ENCODE data around the gene USP50. TPM values are rescaled to one million over a fixed set of nuclear protein-coding genes. Genes with fewer than 3 reads are reported as not detected.

USP50 gene
- total and polyA plus RNA-seq, 2 of the 13 experiments (the other 11 are each of a cell fraction or from before 2014, with no cell fraction given), result 0.86 TPM; not detected in 1

DNA sequence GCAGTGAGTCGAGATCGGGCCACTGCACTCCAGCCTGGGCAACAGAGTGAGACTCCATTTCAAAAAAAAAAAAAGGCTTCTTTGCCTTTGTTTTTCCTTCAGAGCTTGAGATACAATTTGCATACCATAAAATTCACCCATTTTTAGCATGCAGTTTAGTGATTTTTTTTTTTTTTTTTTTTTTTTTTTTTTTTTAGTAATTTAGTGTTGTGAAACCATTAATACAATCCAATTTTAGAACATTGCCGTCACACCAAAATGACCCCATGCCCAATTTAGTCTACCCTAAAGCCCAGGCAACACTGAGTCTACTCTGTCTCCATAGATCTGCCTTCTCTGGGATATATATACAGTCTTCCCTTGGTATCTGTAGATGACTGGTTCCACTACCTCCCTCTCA, 61.1 kb downstream of the USP50 start:
- TF ChIP-seq ZNF572 (CRISPR knock-in tag; IDR thresholded peaks at IDR 0.05) (no peak), ZNF224 (CRISPR knock-in tag; IDR thresholded peaks at IDR 0.05) (no peak), ZFP36L1 (CRISPR knock-in tag; IDR thresholded peaks at IDR 0.05) (no peak), ZNF891 (CRISPR knock-in tag; IDR thresholded peaks at IDR 0.05) (no peak), RFX3 (CRISPR knock-in tag; IDR thresholded peaks at IDR 0.05) (no peak), DNMT3B (CRISPR knock-in tag; conservative IDR thresholded peaks at IDR 0.05) (no peak), PCBP1 (IDR thresholded peaks at IDR 0.05; ENCODE audit: borderline replicate concordance, low read depth, low read length) (no peak), NR2F1 (CRISPR knock-in tag; IDR thresholded peaks at IDR 0.05) (no peak)
- TF ChIP-seq, protein P1, sequence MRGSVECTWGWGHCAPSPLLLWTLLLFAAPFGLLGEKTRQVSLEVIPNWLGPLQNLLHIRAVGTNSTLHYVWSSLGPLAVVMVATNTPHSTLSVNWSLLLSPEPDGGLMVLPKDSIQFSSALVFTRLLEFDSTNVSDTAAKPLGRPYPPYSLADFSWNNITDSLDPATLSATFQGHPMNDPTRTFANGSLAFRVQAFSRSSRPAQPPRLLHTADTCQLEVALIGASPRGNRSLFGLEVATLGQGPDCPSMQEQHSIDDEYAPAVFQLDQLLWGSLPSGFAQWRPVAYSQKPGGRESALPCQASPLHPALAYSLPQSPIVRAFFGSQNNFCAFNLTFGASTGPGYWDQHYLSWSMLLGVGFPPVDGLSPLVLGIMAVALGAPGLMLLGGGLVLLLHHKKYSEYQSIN (CRISPR knock-in tag; IDR thresholded peaks at IDR 0.05; ENCODE audit: borderline replicate concordance), result no peak
- TF ChIP-seq, protein P2, sequence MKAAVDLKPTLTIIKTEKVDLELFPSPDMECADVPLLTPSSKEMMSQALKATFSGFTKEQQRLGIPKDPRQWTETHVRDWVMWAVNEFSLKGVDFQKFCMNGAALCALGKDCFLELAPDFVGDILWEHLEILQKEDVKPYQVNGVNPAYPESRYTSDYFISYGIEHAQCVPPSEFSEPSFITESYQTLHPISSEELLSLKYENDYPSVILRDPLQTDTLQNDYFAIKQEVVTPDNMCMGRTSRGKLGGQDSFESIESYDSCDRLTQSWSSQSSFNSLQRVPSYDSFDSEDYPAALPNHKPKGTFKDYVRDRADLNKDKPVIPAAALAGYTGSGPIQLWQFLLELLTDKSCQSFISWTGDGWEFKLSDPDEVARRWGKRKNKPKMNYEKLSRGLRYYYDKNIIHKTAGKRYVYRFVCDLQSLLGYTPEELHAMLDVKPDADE (CRISPR knock-in tag; IDR thresholded peaks at IDR 0.05), result no peak
- TF ChIP-seq, protein P3, sequence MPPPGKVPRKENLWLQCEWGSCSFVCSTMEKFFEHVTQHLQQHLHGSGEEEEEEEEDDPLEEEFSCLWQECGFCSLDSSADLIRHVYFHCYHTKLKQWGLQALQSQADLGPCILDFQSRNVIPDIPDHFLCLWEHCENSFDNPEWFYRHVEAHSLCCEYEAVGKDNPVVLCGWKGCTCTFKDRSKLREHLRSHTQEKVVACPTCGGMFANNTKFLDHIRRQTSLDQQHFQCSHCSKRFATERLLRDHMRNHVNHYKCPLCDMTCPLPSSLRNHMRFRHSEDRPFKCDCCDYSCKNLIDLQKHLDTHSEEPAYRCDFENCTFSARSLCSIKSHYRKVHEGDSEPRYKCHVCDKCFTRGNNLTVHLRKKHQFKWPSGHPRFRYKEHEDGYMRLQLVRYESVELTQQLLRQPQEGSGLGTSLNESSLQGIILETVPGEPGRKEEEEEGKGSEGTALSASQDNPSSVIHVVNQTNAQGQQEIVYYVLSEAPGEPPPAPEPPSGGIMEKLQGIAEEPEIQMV (CRISPR knock-in tag; IDR thresholded peaks at IDR 0.05; ENCODE audit: low read depth), result no peak
- TF ChIP-seq, protein P4, sequence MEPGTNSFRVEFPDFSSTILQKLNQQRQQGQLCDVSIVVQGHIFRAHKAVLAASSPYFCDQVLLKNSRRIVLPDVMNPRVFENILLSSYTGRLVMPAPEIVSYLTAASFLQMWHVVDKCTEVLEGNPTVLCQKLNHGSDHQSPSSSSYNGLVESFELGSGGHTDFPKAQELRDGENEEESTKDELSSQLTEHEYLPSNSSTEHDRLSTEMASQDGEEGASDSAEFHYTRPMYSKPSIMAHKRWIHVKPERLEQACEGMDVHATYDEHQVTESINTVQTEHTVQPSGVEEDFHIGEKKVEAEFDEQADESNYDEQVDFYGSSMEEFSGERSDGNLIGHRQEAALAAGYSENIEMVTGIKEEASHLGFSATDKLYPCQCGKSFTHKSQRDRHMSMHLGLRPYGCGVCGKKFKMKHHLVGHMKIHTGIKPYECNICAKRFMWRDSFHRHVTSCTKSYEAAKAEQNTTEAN (CRISPR knock-in tag; conservative IDR thresholded peaks at IDR 0.05), result no peak
- TF ChIP-seq, protein P5, sequence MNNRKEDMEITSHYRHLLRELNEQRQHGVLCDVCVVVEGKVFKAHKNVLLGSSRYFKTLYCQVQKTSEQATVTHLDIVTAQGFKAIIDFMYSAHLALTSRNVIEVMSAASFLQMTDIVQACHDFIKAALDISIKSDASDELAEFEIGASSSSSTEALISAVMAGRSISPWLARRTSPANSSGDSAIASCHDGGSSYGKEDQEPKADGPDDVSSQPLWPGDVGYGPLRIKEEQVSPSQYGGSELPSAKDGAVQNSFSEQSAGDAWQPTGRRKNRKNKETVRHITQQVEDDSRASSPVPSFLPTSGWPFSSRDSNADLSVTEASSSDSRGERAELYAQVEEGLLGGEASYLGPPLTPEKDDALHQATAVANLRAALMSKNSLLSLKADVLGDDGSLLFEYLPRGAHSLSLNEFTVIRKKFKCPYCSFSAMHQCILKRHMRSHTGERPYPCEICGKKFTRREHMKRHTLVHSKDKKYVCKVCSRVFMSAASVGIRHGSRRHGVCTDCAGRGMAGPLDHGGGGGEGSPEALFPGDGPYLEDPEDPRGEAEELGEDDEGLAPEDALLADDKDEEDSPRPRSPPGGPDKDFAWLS (CRISPR knock-in tag; IDR thresholded peaks at IDR 0.05; ENCODE audit: borderline replicate concordance), result no peak
- ATAC-seq (no peak), FAIRE-seq (no peak), DNase-seq (ENCODE audit: low spot score) (no peak)
- Histone ChIP-seq H3K27me3 (ENCODE audit: control insufficient read depth in 1 of 2, insufficient read depth in 2 of 2, low read length in 2 of 2) (no peaks in the 10 kb centered on the region), H4K20me1 (ENCODE audit: insufficient read depth, low read length) (no peaks in the 10 kb centered on the region), H3K4me2 (ENCODE audit: low read depth, low read length) (no peak overlapping the region), H3K27ac (ENCODE audit: extremely low read length, insufficient read depth, low read length) (no peak overlapping the region), H2AFZ (ENCODE audit: low read length) (no peak overlapping the region), H3K4me1 (ENCODE audit: insufficient read depth, low read length) (no peaks in the 10 kb centered on the region), H3K9me3 (ENCODE audit: low read length) (no peaks in the 10 kb centered on the region), H3K36me3 (replicated peaks in 1 of 2; ENCODE audit: control insufficient read depth in 1 of 2, insufficient read depth in 2 of 2, low read length in 2 of 2) (peaks cover 10 to 53% of the 10 kb centered on the region in 2 experiments), H3K9ac (ENCODE audit: insufficient read depth, low read depth, low read length) (no peak overlapping the region), H3K79me2 (ENCODE audit: insufficient read depth, low read length) (no peaks in the 10 kb centered on the region), H3K4me3 (replicated peaks in 1 of 3; ENCODE audit: insufficient read depth in 1 of 3, low read depth in 2 of 3, low read length in 3 of 3) (no peak overlapping the region)
- in situ Hi-C loops (cut with HindIII; ENCODE audit: extremely low pct_ligation_motif_present, low pct_unique_long_range_greater_than_20kb), result no loop called here
- ChIA-PET CTCF (ENCODE audit: low intra/inter-chr PET ratio, low total read pairs) (no interaction called here), POLR2A (no interaction called here)
- BruUV-seq (replicated peaks), result no TSS peak
- intact Hi-C loops (cut with micrococcal nuclease; ENCODE audit: unreplicated experiment), result no loop called here
- 98% methylated on average over 3 of the region's 3 CpGs for WGBS (ENCODE audit: low lambda C conversion rate)
